ENCODE data around the gene GCNT1.

DNA sequence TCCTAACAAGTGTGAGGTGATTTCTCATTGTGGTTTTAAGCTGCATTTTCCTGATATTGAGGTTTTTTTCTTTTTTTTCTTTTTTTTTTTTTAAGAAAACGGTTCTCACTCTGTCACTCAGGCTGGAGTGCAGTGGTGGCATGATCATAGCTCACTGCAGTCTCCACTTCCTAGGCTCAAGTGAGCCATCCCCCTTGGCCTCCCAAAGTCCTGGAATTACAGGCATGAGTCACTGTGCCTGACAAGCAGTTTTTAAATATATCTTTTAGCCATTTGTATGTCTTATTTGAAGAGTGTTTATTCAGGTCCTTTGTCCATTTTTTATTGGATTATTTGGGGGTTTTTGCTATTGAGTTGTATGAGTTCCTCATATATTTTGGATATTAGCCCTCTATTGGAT lies 53.8 kb downstream of the GCNT1 start:
- TF ChIP-seq POLR2A (IDR thresholded peaks at IDR 0.05; ENCODE audit: low read length) (no peak), GATA1 (IDR thresholded peaks at IDR 0.05; ENCODE audit: low read depth, low read length) (no peak)
